GM13976 (cell line): Measurements from ENCODE around the gene PDE3B.
"Not testable (repeated sequence)": the region's sequence is repeated elsewhere in the genome, so short reads cannot be mapped to it uniquely, and the experiment has no call there.

ENCODE experiments used
- DNase-seq: peaks from one replicate; pipeline ENCODE4 v3.0.0; 2012; ENCODE audit warnings: low spot score
- in situ Hi-C: fragments of 300-500 bp; cut with MboI; formaldehyde crosslinking; loops from one replicate; pipeline ENCODE4 v1.12.0; 2022; ENCODE audit warnings: low sequenced_read_pairs, mixed read lengths, inconsistent platforms; ENCODE audit not compliant: unreplicated experiment
- TF ChIP-seq, protein P1 (sequence below): IDR thresholded peaks from 2 replicates; pipeline ENCODE4 v1.5.1; 2012; ENCODE audit warnings: borderline replicate concordance, mild to moderate bottlenecking; ENCODE audit not compliant: insufficient read depth; ENCODE audit errors: extremely low read depth, missing control alignments, control extremely low read depth

PDE3B gene

DNA sequence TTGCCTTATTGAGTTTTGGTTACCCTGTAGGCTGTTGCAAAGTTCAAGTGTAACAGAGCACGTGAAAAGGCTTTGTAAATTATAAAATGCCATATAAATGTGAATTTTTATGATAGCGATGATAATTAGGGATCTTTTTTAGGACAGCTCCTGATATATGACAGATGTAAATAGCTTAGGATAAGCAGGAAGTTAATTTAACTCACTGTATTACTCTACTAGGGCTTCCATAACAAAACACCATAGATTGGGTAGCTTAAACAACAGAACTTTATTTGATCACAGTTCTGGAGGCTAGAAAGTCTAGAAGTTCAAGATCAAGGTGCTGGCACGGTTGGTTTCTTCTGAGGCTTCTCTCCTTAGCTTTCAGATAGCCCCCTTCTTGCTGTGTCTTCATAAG, 17.0 kb upstream of the PDE3B start:
- TF ChIP-seq, protein P1, sequence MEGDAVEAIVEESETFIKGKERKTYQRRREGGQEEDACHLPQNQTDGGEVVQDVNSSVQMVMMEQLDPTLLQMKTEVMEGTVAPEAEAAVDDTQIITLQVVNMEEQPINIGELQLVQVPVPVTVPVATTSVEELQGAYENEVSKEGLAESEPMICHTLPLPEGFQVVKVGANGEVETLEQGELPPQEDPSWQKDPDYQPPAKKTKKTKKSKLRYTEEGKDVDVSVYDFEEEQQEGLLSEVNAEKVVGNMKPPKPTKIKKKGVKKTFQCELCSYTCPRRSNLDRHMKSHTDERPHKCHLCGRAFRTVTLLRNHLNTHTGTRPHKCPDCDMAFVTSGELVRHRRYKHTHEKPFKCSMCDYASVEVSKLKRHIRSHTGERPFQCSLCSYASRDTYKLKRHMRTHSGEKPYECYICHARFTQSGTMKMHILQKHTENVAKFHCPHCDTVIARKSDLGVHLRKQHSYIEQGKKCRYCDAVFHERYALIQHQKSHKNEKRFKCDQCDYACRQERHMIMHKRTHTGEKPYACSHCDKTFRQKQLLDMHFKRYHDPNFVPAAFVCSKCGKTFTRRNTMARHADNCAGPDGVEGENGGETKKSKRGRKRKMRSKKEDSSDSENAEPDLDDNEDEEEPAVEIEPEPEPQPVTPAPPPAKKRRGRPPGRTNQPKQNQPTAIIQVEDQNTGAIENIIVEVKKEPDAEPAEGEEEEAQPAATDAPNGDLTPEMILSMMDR, result no peak
- in situ Hi-C loops, result no loop called here
- no peak for DNase-seq

DNA sequence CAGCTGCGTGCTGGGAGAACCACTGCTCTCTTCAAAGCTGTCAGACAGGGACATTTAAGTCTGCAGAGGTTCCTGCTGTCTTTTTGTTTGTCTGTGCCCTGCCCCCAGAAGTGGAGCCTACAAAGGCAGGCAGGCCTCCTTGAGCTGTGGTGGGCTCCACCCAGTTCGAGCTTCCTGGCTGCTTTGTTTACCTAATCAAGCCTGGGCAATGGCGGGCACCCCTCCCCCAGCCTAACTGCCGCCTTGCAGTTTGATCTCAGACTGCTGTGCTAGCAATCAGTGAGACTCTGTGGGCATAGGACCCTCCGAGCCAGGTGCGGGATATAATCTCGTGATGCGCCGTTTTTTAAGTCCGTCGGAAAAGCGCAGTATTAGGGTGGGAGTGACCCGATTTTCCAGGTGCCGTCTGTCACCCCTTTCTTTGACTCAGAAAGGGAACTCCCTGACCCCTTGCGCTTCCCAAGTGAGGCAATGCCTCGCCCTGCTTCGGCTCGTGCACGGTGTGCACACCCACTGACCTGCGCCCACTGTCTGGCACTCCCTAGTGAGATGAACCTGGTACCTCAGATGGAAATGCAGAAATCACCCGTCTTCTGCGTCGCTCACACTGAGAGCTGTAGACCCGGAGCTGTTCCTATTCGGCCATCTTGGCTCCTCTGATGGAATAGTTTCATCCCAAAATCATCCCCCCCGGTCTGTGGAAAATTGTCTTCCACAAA, 9.9 kb upstream of the PDE3B start:
- DNase-seq, in situ Hi-C loops: not testable (repeated sequence)

DNA sequence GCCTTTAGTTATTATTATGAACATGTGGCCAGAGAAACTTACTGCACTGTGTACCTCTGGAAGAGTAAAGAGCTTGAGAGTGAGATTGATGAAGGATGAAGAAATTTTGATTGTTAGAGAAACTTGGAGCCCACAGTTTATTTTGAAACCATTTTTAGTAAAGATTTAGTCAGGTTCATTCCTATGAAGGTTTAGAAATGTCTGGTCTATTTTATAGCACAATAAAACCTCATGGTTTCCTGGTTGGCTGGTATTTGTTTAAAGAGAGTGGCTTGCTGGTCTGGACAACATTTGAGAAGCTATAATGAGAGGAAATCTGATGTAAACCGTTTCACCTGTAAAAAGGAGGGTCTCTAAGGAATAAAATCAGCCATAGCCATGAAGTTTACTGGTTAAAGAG, 8.8 kb upstream of the PDE3B start:
- no peak for DNase-seq
- in situ Hi-C loops, result no loop called here
- TF ChIP-seq, protein P1, result no peak

DNA sequence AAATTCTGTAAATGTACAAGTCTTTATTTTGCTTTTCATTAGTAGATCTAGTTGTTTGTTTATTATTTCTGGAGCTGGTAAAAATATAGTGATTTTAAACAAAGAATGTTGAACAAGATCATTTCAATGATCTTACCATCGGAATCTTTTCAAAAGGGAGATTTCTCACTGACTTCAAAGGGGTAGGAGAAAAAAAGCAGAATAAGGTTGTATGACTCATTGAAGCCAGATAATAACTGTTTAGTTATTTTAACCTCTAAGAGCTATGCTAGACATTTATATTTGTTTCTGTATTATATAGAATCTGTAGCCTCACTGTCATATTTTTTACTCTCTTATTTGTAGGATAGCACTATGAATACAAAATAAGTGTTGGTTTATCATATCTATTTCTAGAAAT, 8.1 kb upstream of the PDE3B start:
- in situ Hi-C loops, result no loop called here
- TF ChIP-seq, protein P1, result no peak
- DNase-seq, result no peak

DNA sequence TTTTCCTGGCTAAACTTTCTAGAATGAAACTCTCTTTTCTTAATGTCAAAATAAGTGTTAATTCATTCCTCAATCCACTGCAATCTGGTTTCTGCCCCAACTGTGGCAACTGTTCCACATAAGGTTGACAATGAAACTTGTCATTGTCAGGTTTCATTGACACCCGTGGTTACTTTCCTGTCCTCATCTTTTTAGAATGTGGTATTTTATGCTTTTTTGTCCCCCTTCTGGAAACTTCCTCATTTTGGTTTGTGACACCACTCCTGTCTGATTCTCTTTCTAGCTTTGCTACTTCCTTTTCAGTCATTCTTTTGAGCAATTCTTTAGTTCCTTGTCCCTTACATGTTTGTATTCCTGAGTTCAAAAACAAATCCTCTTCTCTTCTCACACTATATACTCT, 7.5 kb upstream of the PDE3B start:
- TF ChIP-seq, protein P1, result no peak
- in situ Hi-C loops, result no loop called here
- DNase-seq, result no peak

DNA sequence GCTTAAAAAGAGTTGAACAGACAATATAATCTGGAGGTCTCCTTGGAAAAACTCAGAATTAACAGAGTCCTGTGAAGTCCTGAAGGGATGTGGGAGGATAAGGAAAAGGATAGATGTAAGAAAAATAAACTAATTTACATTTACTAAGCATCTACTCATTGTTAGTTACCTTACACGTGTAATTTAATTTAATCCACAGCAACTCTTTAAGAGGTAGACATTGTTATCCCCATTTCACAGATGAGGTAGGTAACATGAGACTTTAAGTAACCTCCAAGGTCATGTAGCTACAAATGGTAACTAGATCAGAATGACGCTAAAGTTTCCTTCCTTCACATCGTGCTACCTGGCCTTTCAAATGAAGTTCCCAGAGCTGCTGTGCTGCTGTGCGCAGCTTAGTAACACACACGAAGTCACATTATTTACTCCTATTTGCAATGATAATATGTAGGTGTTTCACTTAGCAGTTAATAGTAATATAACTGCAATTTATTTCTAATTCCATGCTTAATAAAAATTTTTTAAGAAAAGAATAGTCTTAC, 5.7 kb upstream of the PDE3B start:
- no peak for DNase-seq
- in situ Hi-C loops, result no loop called here
- TF ChIP-seq, protein P1, result no peak

DNA sequence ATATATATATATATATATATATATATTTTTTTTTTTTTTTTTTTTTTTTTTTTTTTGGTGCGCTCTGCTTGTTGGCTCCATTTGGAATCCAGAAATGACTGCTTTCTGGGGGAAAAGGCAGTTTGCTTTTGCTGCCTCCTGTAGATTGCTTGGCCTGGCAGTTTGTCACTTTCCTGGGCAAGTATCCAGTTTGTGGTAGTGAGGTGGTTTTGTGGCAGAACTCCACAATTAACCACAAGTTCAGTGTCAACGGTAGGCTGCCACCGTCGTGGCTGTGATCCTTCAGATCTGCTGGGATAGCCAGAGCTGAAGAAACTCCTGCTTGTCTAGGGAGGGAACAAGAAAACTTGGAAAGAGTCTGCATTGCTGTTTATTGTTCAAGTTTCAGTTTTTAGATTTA, 5.0 kb upstream of the PDE3B start:
- in situ Hi-C loops, result no loop called here
- no peak for DNase-seq

More for the DNA sequence above, 5.0 kb upstream of the PDE3B start:
- TF ChIP-seq, protein P1, result no peak
